GM12872 (cell line): ENCODE results near the gene SARDH.

Experiments used
- TF ChIP-seq, protein P1 (sequence below): IDR thresholded peaks from 3 replicates; pipeline ENCODE4 v1.5.1; 2011; ENCODE audit warnings: low read depth, mild to moderate bottlenecking, low read length, moderate library complexity; ENCODE audit not compliant: insufficient read depth

SARDH gene

DNA sequence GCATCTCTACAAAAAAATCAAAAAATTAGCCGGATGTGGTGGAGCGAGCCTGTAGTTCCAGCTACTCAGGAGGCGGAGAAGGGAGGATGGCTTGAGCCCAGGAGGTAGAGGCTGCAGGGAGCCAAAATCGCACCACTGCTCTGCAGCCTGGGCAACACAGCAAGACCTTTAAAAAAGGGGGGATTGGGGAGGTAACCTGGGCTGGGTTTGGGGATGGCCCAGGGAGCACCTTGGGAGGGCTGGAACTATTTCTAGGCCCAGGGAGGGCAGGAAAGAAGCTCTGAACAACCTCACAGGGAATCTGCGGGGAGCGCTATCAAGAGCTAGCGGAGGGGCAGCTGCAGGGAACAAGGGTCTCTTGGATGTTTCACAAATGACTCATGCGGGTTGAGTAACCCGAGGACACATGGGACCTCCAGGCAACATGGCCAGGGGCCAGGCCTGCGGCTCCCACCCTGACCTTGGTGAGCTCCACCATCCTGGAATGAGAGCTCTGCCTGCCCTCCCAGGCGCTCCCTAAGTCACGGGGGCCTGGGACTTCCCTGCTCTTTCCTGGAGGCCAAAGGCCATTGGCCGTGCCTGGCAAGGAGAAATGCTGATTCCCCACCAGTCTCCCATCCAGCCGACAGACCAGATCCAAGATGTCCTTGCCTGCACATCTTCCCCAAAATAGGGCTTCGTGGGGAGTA lies 23.4 kb downstream of the SARDH start:
- TF ChIP-seq, protein P1, sequence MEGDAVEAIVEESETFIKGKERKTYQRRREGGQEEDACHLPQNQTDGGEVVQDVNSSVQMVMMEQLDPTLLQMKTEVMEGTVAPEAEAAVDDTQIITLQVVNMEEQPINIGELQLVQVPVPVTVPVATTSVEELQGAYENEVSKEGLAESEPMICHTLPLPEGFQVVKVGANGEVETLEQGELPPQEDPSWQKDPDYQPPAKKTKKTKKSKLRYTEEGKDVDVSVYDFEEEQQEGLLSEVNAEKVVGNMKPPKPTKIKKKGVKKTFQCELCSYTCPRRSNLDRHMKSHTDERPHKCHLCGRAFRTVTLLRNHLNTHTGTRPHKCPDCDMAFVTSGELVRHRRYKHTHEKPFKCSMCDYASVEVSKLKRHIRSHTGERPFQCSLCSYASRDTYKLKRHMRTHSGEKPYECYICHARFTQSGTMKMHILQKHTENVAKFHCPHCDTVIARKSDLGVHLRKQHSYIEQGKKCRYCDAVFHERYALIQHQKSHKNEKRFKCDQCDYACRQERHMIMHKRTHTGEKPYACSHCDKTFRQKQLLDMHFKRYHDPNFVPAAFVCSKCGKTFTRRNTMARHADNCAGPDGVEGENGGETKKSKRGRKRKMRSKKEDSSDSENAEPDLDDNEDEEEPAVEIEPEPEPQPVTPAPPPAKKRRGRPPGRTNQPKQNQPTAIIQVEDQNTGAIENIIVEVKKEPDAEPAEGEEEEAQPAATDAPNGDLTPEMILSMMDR, result no peak

DNA sequence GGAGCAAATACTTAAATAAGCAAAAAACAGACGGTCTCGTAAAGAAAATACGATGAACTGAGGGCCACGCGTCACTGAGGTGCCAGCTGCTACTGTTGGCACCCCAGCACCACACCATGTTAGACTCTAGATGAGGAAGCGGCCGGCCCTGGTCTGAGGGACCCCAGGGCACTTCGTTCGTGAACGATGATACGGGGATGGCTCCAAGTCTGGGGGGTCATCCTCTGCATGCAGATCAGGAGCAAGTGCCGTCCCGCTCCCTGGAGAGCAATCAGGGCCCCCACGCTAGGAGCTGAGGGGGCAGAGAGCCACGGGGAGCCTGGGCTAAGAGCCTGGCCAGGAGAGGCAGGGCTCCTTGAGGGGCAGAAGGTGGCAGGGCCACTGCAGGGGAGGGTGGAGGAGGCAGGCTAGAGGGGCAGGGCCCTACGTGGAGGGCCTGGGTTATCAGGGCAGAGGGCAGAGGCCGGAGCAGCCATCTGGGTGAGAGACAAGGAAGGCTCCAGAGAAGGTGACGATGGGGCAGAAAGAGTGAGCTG lies 24.1 kb downstream of the SARDH start:
- TF ChIP-seq, protein P1, result no peak

DNA sequence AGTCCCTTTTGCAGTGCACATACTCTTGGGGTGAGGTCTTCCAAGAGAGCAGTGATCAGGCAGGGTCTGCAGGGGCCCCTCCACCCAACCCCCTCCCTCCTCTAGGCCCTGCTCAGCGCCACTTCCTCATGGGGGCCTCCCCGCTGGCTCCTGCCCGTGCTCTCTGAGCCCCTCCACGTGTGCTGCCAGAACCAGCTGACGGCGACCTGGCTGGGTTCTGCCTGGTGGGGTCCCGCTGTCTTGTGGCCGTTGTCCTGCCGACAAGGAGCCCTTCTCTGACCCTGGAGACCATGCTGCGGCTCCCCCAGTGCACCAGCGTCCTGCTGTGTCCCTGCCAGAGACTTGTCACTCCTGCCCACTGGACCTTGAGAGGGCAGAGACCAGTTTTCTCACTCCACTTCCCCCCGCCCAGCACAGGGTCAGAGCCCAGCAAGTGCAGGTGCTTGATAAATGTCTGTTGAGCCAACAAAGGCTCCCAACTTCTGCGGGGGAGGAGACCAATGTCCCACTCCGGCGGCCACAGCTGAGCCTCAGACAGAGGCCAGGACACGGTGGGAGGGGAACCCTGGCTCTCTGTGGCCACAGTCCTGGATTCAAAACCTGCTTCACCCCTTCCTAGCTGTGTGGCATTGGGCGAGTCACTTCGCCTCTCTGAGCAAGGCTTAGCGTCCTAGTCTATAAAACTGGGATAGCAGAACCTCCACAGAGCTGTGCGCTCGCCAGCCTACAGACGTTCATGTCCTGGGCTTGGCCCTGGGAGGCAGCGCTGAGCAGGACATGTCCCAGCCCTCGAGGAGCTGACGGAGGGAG lies 24.8 kb downstream of the SARDH start:
- TF ChIP-seq, protein P1, result no peak

DNA sequence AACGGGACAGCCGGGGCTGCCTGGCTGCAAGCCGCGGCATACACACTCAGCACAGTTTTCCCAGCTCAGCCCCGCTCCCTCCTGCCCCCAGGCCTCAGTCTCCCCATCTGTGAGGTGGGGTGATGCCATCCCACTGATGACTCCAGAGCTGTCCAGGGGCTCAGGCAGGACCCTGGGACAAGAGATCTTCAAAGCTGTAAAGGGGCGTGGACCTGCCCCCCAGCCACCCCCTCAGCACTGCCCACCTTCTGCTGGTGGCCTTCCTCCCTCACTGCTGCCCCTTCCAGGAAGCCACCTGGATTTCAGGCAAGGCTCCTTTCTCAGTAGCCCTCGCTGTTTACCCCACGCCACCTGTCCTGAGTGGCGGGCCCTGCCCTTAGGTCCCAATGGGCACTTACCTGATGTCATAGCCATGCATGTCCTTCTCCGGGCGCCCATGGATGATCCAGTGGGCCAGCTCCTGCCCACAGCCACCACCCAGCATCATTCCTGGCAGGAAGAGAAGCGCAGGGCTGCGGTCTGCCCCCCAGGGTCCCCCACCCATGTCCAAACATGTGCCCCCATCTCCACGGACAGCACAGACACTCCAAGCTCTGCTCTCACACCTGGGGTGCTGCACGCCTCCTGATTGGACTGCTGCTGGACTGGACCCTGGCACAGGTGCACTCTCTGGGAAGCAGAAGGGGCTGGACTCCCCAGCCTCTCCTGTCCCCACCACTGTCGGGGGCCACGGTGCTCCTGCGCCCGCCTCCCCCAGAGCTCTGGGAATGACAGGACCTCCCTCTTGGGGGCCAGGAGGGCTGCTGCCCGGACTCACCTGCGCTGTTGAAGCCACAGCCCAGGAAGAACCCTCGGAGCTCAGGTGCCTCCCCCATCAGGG lies 25.7 kb downstream of the SARDH start:
- TF ChIP-seq, protein P1, result no peak

DNA sequence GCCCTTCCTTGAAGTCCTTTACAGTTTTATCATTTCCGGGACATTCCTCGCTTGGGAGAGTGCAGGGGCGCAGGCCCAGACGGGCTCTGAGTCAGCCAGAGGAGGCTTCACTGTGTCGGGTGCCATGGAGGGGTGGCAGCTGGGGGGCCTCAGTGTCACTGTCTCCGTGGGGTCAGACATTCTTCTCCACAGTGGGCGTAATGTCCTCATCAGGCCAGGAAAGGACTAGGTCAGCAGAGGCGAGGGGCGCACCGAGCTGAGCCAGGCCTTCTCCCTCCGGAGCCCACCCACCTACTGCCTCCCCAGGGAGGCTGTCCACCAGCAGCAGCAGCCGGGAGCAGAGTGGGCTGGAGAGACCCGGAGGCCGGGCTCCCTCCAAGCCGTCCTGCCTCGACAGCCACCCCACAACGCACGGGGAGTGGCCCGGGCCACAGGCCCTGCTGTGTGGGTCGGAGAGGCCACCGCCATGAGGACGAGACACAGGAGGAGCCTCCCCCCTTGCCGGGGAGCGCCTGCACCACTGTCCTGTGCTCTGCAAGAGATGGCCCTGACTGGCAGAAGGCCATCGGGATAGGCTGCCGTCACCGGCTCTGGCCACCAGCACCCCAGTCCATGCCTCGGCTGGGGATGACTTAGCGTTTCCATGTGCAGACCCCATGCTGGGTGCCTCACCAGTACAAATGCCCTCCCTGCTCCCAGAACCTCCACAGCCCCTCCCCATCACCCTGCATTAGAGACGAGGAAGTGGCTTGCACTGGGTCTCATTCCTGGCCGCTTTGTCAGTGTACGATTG lies 26.5 kb downstream of the SARDH start:
- TF ChIP-seq, protein P1, result no peak

DNA sequence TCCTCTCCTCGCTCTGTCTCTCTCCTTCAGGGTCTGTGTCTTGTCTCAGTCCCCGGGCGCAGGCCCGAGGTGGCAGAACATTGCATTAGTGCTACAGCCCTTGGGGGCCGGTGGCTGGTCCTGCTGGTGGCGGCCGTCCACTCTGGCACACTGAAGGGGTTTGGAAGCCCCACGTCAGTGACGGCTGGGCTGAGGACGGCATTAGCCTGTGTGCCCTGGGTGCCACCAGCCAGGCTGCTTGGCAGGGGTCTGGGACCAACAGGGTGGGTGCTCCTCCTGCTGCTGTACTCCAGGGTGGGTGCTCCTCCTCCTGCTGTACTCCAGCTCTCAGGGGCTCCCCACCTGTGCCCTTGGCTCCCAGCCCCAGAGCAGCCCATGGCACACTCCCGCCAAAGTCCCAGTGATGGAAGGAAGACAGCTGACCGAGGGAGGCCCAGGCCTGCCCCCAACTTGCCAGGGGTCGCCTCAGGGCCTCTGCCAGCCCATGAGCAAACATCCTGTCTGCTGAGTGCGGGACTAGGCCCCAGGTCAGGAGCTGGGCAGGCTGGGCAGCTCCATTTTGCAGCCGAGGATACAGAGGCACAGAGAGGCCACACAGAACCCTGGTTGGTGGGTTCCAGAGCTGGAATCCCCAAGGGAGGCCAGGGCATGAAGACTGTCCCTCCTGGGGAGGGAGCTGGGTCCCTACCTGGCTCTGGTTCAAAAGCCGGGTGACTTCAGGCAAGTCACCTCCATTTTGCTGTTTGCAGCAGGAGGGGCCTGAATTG lies 27.3 kb downstream of the SARDH start:
- TF ChIP-seq, protein P1, result no peak
